ENCODE data around the gene ZMYND11. TPM values are rescaled to one million over a fixed set of nuclear protein-coding genes. Genes with fewer than 3 reads are reported as not detected.

The ZMYND11 gene
- total and polyA plus RNA-seq, 9 of the 15 experiments (the other 6 are each of a cell fraction or from before 2014, with no cell fraction given) = 2.7 to 13.8 (median 8.8) TPM

DNA sequence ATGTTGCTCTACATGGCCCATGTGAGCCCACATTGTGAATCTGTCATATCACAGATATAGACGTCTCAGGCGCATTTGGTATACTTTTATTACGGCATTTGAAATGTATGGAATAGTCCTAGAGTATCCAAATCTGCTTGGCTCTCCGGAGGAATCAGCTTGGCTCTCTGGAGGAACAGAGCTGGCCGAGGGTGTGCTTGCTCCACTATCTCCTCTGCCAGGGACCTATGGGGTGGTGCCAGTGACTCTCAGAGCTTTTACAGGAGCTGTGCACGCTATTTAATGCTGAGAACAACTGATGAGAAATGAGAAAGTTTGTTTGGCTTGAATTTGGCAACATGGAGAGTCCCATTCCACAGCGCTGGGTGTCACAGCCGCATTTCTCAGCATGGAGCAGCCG lies 144.0 kb downstream of the ZMYND11 start:
- BruUV-seq (replicated peaks) = no TSS peak
- peaks cover 8% of the 10 kb centered on the region; the same call in 1 of the 2 replicates for H4K20me1 ChIP-seq (replicated peaks; ENCODE audit: control insufficient read depth, insufficient read depth, low read length)
- DNase-seq (ENCODE audit: extremely low read depth in 1 of 4, low spot score in 3 of 4) (no peak), FAIRE-seq (no peak), ATAC-seq (no peak)
- intact Hi-C loops (cut with micrococcal nuclease) (no loop called here), in situ Hi-C loops (cut with MboI) (no loop called here)
- peaks cover 2% of the 10 kb centered on the region for H3K9me1 ChIP-seq (ENCODE audit: control insufficient read depth, insufficient read depth, low read length)
- no peaks in the 10 kb centered on the region for H3K36me3 ChIP-seq (ENCODE audit: control insufficient read depth, insufficient read depth, low read length)
- H3K4me3 ChIP-seq = no peak overlapping the region
- WGBS (ENCODE audit: insufficient coverage, low coverage, missing lambda C conversion rate) = 1% methylated on average over 9 of the region's 9 CpGs
- no peak overlapping the region for H2AFZ ChIP-seq (ENCODE audit: low read depth, low read length)
- no peak overlapping the region for H3K4me2 ChIP-seq (ENCODE audit: insufficient read depth, low read length)
- no peaks in the 10 kb centered on the region for H3K79me2 ChIP-seq (ENCODE audit: control insufficient read depth, insufficient read depth, low read length)
- POLR2A ChIA-PET = no interaction called here
- CTCF ChIA-PET (ENCODE audit: low intra/inter-chr PET ratio) = no interaction called here
- TF ChIP-seq FOXA3 (CRISPR knock-in tag; conservative IDR thresholded peaks at IDR 0.05 in 1 of 2, IDR thresholded peaks at IDR 0.05 in 1 of 2) (no peak), ZNF785 (CRISPR knock-in tag; IDR thresholded peaks at IDR 0.05) (no peak)
- peaks cover 75 to 82% of the 10 kb centered on the region in 2 experiments for H3K27me3 ChIP-seq (ENCODE audit: control insufficient read depth in 2 of 2, insufficient read depth in 2 of 2, low read length in 2 of 2)
- no peaks in the 10 kb centered on the region for H3K9me3 ChIP-seq (replicated peaks; ENCODE audit: control insufficient read depth, insufficient read depth, low read depth, low read length)
- peaks cover 0 to 3% of the 10 kb centered on the region in 2 experiments; a peak in 1 of 5 replicates for H3K4me1 ChIP-seq (replicated peaks in 1 of 2; ENCODE audit: control insufficient read depth in 2 of 2, insufficient read depth in 2 of 2, low read length in 2 of 2)
- H3K9ac ChIP-seq (ENCODE audit: insufficient read depth in 1 of 2, low read depth in 2 of 2, low read length in 2 of 2) = no peak overlapping the region
- H3K27ac ChIP-seq (ENCODE audit: extremely low read depth, low read depth, low read length) = no peak overlapping the region

GRCh38 chr10:279655-280054 lies 144.4 kb downstream of the ZMYND11 start:
- Histone ChIP-seq H2AFZ (ENCODE audit: low read depth, low read length) (no peak overlapping the region), H3K9me3 (replicated peaks; ENCODE audit: control insufficient read depth, insufficient read depth, low read depth, low read length) (no peaks in the 10 kb centered on the region), H3K79me2 (ENCODE audit: control insufficient read depth, insufficient read depth, low read length) (no peaks in the 10 kb centered on the region), H3K9ac (ENCODE audit: insufficient read depth in 1 of 2, low read depth in 2 of 2, low read length in 2 of 2) (no peak overlapping the region), H3K4me1 (replicated peaks in 1 of 2; ENCODE audit: control insufficient read depth in 2 of 2, insufficient read depth in 2 of 2, low read length in 2 of 2) (peaks cover 0 to 3% of the 10 kb centered on the region in 2 experiments; a peak in 1 of 5 replicates), H3K4me2 (ENCODE audit: insufficient read depth, low read length) (no peak overlapping the region), H3K27me3 (ENCODE audit: control insufficient read depth in 2 of 2, insufficient read depth in 2 of 2, low read length in 2 of 2) (peaks cover 75 to 85% of the 10 kb centered on the region in 2 experiments), H3K36me3 (ENCODE audit: control insufficient read depth, insufficient read depth, low read length) (no peaks in the 10 kb centered on the region), H3K27ac (ENCODE audit: extremely low read depth, low read depth, low read length) (no peak overlapping the region), H3K9me1 (ENCODE audit: control insufficient read depth, insufficient read depth, low read length) (peaks cover 2% of the 10 kb centered on the region), H4K20me1 (replicated peaks; ENCODE audit: control insufficient read depth, insufficient read depth, low read length) (peaks cover 8% of the 10 kb centered on the region; the same call in 1 of the 2 replicates), H3K4me3 (no peak overlapping the region)
- intact Hi-C loops (cut with micrococcal nuclease) (no loop called here), in situ Hi-C loops (cut with MboI) (no loop called here)
- FAIRE-seq (no peak), DNase-seq (ENCODE audit: extremely low read depth in 1 of 4, low spot score in 3 of 4) (peak in 1 of 4 experiments; percentile 7), ATAC-seq (peak; percentile 75)
- TF ChIP-seq, protein P1, sequence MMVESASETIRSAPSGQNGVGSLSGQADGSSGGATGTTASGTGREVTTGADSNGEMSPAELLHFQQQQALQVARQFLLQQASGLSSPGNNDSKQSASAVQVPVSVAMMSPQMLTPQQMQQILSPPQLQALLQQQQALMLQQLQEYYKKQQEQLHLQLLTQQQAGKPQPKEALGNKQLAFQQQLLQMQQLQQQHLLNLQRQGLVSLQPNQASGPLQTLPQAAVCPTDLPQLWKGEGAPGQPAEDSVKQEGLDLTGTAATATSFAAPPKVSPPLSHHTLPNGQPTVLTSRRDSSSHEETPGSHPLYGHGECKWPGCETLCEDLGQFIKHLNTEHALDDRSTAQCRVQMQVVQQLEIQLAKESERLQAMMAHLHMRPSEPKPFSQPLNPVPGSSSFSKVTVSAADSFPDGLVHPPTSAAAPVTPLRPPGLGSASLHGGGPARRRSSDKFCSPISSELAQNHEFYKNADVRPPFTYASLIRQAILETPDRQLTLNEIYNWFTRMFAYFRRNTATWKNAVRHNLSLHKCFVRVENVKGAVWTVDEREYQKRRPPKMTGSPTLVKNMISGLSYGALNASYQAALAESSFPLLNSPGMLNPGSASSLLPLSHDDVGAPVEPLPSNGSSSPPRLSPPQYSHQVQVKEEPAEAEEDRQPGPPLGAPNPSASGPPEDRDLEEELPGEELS (CRISPR knock-in tag; IDR thresholded peaks at IDR 0.05; ENCODE audit: borderline replicate concordance) = no peak
- no peak for TF ChIP-seq SMARCB1 (IDR thresholded peaks at IDR 0.05; ENCODE audit: insufficient read length, low read depth)
- 0 out of 2 replicates have a peak, but pooled peaks have one; percentile 8 for TF ChIP-seq SMC3 (conservative IDR thresholded peaks at IDR 0.05; ENCODE audit: insufficient read depth, low read depth, low read length)
- TF ChIP-seq XRCC3 (IDR thresholded peaks at IDR 0.05) = no peak
- TF ChIP-seq CTCF (IDR thresholded peaks at IDR 0.05 in 2 of 3, conservative IDR thresholded peaks at IDR 0.05 in 1 of 3; ENCODE audit: insufficient read depth in 2 of 3, low read depth in 1 of 3, low read length in 3 of 3) = peak; percentile 25 to 42 (median 26); a peak in 3 of 6 replicates
- no peak for TF ChIP-seq TBL1XR1 (IDR thresholded peaks at IDR 0.05; ENCODE audit: low read length in 2 of 2)
- no peak for TF ChIP-seq ZNF12 (CRISPR knock-in tag; IDR thresholded peaks at IDR 0.05)
- peak in 1 of 2 experiments; percentile 26; a peak in 1 of 4 replicates for TF ChIP-seq RAD21 (CRISPR knock-in tag; conservative IDR thresholded peaks at IDR 0.05 in 1 of 2, IDR thresholded peaks at IDR 0.05 in 1 of 2)
- no peak for TF ChIP-seq ZFP36 (IDR thresholded peaks at IDR 0.05; ENCODE audit: low read depth, low read length, partially characterized antibody)
- POLR2A ChIA-PET = no interaction called here
- CTCF ChIA-PET (ENCODE audit: low intra/inter-chr PET ratio) = interaction anchor here (0.5 kb wide), 1 partner anchor 279 kb away, joined by 6 read pairs; no protein-coding TSS in a partner anchor
- 0% methylated on average over 10 of the region's 10 CpGs for WGBS (ENCODE audit: insufficient coverage, low coverage, missing lambda C conversion rate)
- no TSS peak for BruUV-seq (replicated peaks)

All from K562 (cell line).